CD4-positive, alpha-beta T cell treated with Interleukin-17A for 1 hour (primary cell): ENCODE data around the gene TCF3.
A peak's percentile ranks its signal among the peaks of the same experiment; 100 is the strongest.
"Not testable (repeated sequence)": the region's sequence is repeated elsewhere in the genome, so short reads cannot be mapped to it uniquely, and the experiment has no call there.

Source experiments
- DNase-seq: peaks from one replicate; pipeline ENCODE4 v3.0.0-alpha.2; 2020

TCF3 gene

GRCh38 chr19:1672769-1673644, 20.6 kb upstream of the TCF3 start:
- no peak for DNase-seq

GRCh38 chr19:1672038-1672768, 19.8 kb upstream of the TCF3 start:
- DNase-seq, result peak; percentile 53

DNA sequence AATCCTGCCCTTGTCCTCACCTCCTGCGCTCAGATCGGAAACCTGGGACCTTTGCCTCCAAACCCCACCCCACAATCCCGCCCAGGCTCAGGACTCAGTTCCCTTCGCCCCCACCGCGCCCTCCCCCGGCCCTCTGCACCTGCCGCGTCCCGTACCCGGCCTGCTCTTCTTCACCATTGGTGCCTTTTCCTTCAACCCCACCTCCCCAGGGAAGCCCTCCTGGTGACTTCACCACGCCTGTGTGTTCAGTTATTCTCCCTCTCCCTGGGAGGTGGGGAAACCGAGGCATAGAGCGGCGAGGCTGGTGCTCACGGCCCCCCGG, 19.3 kb upstream of the TCF3 start:
- no peak for DNase-seq

DNA sequence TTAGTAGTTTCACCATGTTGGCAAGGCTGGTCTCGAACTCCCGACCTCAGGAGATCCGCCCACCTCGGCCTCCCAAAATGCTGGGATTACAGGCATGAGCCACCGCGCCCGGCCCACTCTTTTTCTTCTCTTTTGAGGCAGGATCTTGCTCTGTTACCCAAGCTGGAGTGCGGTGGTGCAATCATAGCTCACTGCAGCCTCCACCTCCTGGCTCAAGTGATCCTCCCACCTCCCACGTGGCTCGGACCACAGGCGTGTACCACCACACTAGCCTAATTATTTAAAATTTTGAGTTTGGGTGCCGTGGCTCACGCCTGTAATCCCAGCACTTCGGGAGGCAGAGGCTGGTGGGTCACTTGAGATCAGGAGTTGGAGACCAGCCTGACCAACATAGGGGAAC, 18.3 kb upstream of the TCF3 start:
- DNase-seq, result not testable (repeated sequence)

DNA sequence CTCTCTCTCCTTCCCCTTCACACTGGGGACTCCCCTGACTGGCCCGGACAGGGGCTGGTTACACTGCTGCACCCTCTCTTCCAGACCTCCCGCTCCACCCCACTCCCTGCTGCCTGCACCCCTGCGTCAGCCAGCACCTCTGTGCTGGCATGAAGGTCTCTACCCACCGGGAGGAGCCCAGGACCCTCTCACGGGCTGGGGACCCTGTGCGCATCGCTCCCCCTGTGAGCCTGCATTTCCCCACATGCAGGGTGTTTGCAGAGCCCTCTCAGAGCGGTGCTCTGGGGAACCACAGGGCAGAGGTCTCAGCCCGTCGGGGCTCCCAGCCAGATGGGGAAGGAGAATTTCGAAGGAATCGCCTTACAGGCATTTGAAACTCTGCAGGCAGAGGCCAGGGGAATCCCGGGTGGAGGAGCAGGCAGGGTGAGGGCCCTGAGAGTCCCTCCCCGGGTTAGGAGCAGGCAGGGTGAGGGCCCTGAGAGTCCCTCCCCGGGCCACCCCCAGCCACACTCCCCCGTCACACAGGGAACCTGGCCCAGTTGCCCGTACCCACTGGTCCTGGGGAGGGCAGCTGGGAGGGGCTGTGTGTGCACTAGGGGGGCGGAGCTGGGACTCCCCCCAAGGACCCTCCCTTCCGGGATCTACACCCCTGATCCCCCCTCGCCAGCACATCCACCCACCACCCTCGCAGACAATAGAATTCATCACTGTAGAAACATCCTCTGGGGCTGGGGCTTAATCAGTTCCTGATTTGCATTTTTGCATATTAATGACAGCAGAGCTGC, 16.3 kb upstream of the TCF3 start:
- peak; percentile 30 for DNase-seq

- no peak for DNase-seq
Observed at GRCh38 chr19:1668048-1668485, 15.7 kb upstream of the TCF3 start.

DNA sequence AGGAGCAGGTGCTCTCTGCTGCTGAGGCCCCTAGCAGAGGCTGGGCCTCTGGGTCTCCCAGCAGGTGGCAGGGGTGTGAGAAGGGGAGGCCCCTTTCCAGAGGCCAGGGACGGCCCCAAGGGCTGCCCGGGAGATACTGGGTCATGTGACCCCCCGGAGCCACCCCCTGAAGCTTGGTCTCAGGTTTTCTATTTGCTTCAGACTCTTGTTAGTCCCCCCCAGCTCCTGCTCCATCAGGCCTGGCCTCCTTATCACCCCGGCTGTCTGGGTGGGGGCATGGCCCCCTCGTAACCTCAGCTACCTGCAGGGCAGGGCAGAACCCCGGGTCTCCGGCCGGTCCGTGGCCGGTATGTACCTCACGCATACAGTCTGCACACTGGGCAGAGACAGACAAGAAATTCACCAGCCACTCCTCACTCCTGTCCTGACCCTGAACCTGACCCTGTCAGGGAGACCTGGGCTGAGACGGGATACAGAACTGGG, 13.2 kb upstream of the TCF3 start:
- DNase-seq, result no peak

GRCh38 chr19:1663852-1664251, 11.4 kb upstream of the TCF3 start:
- no peak for DNase-seq

DNA sequence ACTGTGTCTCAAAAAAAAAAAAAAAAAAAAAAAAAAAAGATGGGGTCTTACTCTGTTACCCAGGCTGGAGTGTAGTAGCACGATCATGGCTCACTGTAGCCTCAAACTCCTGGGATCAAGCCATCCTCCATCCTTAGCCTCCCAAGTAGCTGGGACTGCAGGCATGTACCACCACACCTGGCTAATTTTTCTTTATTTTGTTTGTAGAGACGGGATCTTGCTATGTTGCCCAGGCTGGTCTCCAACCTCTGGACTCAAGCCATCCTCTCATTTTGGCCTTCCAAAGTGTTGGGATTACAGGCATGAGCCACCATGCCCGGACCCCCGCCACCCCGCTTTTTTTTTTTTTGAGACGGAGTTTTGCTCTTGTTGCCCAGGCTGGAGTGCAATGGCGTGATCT, 10.8 kb upstream of the TCF3 start:
- not testable (repeated sequence) for DNase-seq

DNA sequence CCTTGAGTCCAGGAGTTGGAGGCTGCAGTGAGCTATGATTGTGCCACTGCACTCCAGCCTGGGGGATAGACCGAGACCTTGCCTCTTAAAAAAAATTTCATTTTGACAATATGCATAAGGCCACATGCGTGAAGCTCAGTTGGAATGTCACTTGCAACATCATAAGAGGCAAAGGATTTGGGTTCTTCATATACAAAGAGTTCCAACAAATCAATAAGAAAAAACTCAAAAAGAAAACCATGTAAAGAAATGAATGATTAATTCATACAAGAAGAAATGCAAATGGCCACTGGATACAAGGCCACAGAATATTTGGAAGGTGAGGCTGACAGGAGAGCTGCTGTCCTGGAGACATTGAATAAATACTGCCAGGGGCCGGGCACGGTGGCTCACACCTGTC, 9.6 kb upstream of the TCF3 start:
- DNase-seq, result no peak

DNA sequence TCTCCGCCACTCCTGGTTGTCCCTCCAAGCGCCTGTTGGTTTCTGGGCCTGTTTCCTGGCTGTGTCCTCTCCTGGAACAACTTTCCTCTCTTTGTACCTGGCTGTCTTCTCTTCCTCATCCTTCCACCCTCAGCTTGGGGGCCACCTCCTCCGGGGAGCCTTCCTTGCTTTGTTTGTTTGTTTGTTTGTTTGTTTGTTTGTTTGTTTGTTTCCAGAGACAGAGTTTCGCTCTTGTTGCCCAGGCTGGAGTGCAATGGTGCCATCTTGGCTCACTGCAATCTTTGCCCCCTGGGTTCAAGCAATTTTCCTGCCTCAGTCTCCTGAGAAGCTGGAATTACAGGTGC, 6.6 kb upstream of the TCF3 start:
- no peak for DNase-seq

DNA sequence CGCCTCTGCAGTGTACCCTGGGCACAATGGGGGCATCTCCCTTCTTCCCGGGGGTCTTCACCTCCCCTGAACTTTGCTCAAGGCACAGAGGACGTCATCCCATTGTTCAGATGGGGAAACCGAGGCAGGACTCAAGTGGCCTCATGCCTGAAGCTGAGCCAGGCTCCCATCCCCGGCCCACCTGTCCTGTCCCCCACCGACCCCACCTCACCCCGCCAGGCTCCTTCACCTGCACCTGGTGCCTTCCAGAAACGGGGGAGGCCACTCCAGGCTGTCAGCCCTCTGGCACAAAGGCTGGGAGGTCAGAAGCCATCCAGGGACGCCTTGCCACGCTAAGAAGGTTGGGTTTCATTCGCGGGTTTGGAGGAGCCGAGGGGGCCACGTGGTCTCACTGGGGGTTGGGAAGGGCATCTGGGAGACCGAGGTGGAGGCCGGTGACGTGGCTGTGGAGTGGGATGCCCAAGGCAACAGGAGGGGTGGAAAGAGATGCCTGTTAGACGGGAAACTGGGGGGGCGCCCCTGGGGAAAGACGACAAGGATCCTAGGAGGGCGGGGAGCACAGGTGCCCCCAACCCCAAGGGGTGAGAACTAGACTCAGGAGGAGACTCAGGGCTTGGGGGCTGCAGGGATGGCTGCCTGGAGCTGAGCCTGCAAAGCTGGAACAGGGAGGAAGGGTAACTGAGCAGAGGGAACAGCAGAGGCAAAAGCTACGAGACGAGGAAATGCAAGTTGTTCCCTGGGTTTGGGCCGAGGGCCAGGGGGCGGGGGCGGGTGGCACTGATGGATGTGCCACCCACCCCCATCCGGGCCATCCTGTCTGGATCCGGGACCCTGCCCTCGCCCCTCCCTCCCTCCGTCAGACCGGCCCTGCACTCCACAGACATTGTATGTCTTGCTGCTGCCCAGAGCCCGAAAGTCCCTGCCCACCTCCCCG, 6.0 kb upstream of the TCF3 start:
- no peak for DNase-seq

GRCh38 chr19:1657746-1658145, 5.3 kb upstream of the TCF3 start:
- no peak for DNase-seq

DNA sequence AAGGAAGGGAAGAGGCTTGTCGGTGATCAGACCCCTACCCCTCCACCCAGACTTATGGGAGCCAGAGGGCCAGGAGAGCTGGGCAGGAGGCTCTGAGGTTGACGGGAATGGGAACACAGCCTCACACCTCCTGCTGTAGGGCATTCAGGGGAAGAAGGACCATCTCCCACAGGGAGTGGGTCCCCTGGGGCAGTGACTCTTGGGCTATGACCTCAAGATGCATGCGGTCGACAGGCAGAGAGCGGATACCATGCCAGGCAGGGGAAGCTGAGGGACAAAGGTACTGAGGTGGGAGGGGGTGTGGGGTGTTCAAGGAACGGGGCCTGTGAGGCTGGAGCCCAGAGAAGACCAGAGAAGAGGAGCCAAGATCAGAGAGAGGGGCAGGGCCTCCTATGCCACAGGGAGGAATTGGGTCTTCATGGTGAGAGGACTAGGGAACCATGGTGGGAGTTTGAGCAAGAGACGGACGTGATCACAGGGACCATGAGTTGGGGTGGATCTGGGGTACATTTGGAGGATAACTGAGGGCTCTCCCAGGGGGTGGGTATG, 4.6 kb upstream of the TCF3 start:
- no peak for DNase-seq

GRCh38 chr19:1655987-1656608, 3.7 kb upstream of the TCF3 start:
- no peak for DNase-seq

- no peak for DNase-seq
Observed at GRCh38 chr19:1655131-1655981, 2.9 kb upstream of the TCF3 start.

DNA sequence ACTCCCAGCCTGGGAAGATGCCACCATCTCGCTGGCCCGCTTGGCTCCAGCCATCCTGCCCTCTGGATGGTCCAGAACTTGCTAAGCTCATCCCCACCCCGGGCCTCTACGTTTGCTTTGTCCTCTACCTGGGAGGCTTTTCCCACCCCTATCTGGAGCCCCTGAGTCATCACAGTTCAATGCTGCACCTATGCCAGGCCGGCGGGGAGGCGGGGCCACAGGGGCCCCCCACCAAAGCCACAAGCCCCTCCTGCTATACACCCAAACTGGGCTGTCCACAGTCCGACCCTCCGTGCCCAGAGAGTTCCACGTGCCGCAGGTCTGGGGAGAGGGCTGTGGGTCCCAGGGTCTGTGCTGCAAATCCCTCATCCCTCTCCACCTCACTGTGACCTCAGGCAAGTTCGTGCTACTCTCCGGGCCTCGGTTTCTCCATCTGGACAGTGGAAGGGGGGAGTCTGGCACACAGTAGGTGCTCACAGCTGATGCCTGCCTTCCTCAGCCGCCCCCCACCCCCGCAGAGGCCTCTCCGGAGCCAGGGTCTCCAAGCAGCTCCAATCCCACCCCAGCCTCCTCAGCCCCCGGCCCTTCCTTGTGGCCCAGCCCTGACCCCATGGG, 1.9 kb upstream of the TCF3 start:
- DNase-seq, result no peak

DNA sequence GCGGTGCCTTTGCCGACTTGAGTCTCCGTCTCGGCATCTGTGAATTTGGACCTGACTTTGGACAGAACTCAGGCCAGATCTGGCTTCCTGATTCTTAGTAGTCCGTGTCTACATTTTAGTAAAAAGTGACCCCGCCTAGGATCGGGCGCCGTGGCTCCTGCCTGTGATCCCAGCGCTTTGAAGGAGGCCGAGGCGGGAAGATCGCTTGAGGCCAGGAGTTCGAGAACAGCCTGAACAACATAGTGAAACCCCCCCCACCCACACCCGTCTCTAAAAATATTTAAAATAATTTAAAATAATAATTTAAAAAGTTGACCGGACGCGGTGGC, 849 bp upstream of the TCF3 start:
- DNase-seq, result no peak

DNA sequence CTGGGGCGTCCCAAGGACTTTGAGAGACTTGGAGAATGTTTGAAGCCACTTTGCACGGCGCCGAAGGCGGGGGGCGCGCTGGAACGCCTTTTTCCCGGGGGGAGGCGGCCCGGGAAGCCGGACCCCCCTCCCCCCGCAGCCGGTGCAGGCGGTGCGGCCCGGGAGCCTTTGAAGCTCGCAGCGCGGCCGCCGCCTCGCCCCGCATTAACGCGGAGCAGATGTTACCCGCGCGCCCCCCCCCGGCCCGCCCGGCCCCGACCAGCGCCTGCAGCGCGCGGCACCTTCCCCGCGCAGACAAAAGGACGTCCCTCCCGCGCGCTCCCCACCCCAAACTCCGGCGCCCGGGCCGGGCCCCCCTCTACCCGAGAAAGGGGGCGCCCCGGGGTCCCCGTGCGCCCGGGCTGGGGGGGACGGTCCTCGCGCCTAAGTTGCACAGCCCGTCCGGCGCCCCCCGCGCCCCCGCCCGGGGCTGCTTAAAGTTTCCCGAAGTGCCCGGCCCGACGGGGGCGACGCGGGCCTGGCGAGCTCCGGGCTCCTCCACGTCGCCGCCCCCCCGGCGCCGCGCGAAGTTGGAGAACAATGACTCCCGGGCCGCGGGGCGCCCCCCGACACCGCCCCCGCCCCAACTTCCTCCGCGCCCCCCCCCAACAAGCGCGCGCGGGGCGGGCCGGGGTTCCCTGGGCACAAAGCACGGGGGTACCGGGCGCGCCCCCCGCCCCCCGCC, 685 bp downstream of the TCF3 start:
- DNase-seq, result peak; percentile 43
